ENCODE measurements around the gene EVI5. TPM values are rescaled to one million over a fixed set of nuclear protein-coding genes. Genes with fewer than 3 reads are reported as not detected.

The EVI5 gene
- total RNA-seq, 1 experiment from 2014 or later, result 31.2 TPM

DNA sequence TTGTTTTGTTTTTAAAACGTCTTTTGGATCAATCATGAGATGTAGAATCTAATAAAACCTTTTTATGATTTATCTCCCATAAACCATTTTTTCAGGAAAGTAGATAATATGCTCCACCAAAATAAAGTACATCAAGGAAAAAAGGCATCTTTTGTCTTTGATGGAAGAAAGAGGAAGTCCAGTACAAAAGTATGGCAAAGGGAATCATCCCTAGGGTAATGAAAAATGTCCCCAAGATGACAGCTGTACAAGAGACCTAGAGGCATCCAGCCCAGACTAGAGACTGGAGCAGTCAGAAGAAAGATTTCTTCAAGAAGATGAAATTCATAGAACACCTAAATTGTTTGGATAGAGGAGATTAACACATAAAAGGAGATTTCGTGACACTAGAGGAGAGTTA lies 265.9 kb downstream of the EVI5 start:
- DNase-seq, result no peak
- Mint-ChIP-seq H3K36me3 (ENCODE audit: insufficient read depth, unreplicated experiment) (peaks cover 13% of the 10 kb centered on the region), H3K4me1 (ENCODE audit: low read depth, unreplicated experiment) (no peaks in the 10 kb centered on the region), H3K27ac (ENCODE audit: unreplicated experiment) (no peak overlapping the region), H3K4me3 (ENCODE audit: unreplicated experiment) (no peak overlapping the region), H3K9me3 (ENCODE audit: unreplicated experiment) (no peaks in the 10 kb centered on the region), H3K27me3 (ENCODE audit: insufficient read depth, unreplicated experiment) (no peaks in the 10 kb centered on the region)
- ChIA-PET POLR2A (no interaction called here), CTCF (interaction anchor here (0.6 kb wide), 1 partner anchor 122 kb away, joined by 3 read pairs; no protein-coding TSS in a partner anchor)
- intact Hi-C loops (cut with micrococcal nuclease; ENCODE audit: unreplicated experiment), result no loop called here
- no TSS peak for BruUV-seq (replicated peaks)
- TF ChIP-seq, protein P1, sequence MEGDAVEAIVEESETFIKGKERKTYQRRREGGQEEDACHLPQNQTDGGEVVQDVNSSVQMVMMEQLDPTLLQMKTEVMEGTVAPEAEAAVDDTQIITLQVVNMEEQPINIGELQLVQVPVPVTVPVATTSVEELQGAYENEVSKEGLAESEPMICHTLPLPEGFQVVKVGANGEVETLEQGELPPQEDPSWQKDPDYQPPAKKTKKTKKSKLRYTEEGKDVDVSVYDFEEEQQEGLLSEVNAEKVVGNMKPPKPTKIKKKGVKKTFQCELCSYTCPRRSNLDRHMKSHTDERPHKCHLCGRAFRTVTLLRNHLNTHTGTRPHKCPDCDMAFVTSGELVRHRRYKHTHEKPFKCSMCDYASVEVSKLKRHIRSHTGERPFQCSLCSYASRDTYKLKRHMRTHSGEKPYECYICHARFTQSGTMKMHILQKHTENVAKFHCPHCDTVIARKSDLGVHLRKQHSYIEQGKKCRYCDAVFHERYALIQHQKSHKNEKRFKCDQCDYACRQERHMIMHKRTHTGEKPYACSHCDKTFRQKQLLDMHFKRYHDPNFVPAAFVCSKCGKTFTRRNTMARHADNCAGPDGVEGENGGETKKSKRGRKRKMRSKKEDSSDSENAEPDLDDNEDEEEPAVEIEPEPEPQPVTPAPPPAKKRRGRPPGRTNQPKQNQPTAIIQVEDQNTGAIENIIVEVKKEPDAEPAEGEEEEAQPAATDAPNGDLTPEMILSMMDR (IDR thresholded peaks at IDR 0.05; ENCODE audit: insufficient read depth in 1 of 2, low read depth in 1 of 2, low read length in 1 of 2, severe bottlenecking in 1 of 2, unreplicated experiment in 1 of 2), result no peak
- Histone ChIP-seq H3K36me3 (ENCODE audit: control insufficient read depth, insufficient read depth, low read length) (no peaks in the 10 kb centered on the region), H3K9me3 (no peaks in the 10 kb centered on the region), H3K27me3 (replicated peaks; ENCODE audit: control insufficient read depth, insufficient read depth, low read length) (no peaks in the 10 kb centered on the region), H3K4me3 (ENCODE audit: low read depth, low read length) (no peak overlapping the region), H3K4me1 (no peaks in the 10 kb centered on the region)

DNA sequence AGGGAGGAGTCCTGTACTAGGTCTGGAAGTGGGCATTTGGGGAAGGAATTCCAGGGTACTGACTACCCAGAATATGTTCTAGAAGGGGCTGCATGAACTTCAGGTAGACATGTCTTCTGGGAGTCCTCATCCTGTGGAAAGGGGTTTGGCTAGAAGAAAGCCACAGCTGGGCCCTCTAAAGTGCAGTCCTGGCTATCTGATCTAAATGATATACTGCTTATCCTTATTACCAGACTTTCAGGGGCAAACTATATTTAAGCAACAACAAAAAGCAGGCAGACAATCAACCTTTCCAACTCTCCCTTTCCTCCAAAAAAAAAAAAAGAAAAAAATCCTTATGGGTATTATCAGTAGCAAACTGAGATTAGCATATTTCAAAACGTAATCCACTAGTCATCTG lies 268.3 kb downstream of the EVI5 start:
- Mint-ChIP-seq H3K9me3 (ENCODE audit: unreplicated experiment) (no peaks in the 10 kb centered on the region), H3K4me1 (ENCODE audit: low read depth, unreplicated experiment) (no peaks in the 10 kb centered on the region), H3K27ac (ENCODE audit: unreplicated experiment) (no peak overlapping the region), H3K4me3 (ENCODE audit: unreplicated experiment) (no peak overlapping the region), H3K36me3 (ENCODE audit: insufficient read depth, unreplicated experiment) (peaks cover 13% of the 10 kb centered on the region), H3K27me3 (ENCODE audit: insufficient read depth, unreplicated experiment) (no peaks in the 10 kb centered on the region)
- Histone ChIP-seq H3K36me3 (ENCODE audit: control insufficient read depth, insufficient read depth, low read length) (no peaks in the 10 kb centered on the region), H3K4me3 (ENCODE audit: low read depth, low read length) (no peak overlapping the region), H3K4me1 (no peaks in the 10 kb centered on the region), H3K9me3 (no peaks in the 10 kb centered on the region), H3K27me3 (replicated peaks; ENCODE audit: control insufficient read depth, insufficient read depth, low read length) (no peaks in the 10 kb centered on the region)
- POLR2A ChIA-PET, result no interaction called here
- no peak for DNase-seq
- intact Hi-C loops (cut with micrococcal nuclease; ENCODE audit: unreplicated experiment), result no loop called here
- TF ChIP-seq, protein P1 (IDR thresholded peaks at IDR 0.05; ENCODE audit: insufficient read depth in 1 of 2, low read depth in 1 of 2, low read length in 1 of 2, severe bottlenecking in 1 of 2, unreplicated experiment in 1 of 2), result no peak
- BruUV-seq (replicated peaks), result no TSS peak
- CTCF ChIA-PET, result no interaction called here

DNA sequence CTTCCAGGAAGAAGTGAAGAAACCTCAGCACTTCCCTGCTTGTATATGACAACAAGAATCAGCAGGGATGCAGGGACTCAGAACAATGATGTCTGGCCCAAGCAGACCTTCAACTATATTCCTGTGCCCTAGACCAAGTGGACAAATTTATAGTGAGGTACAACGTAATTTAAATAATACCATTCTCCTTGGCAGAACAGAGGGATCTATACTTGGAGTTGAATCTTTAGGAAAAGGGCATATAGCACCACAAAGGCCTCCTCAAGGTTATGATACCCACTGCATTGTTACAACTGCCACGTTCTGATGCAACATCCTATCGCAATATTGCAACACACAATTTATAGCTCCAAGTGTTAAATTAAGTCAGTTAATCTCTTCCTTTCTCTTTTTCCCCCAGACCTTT lies 269.1 kb downstream of the EVI5 start:
- POLR2A ChIA-PET, result no interaction called here
- BruUV-seq (replicated peaks), result no TSS peak
- Mint-ChIP-seq H3K27ac (ENCODE audit: unreplicated experiment) (no peak overlapping the region), H3K36me3 (ENCODE audit: insufficient read depth, unreplicated experiment) (peaks cover 13% of the 10 kb centered on the region), H3K9me3 (ENCODE audit: unreplicated experiment) (no peaks in the 10 kb centered on the region), H3K4me1 (ENCODE audit: low read depth, unreplicated experiment) (no peaks in the 10 kb centered on the region), H3K4me3 (ENCODE audit: unreplicated experiment) (no peak overlapping the region), H3K27me3 (ENCODE audit: insufficient read depth, unreplicated experiment) (no peaks in the 10 kb centered on the region)
- Histone ChIP-seq H3K27me3 (replicated peaks; ENCODE audit: control insufficient read depth, insufficient read depth, low read length) (no peaks in the 10 kb centered on the region), H3K9me3 (no peaks in the 10 kb centered on the region), H3K4me1 (no peaks in the 10 kb centered on the region), H3K36me3 (ENCODE audit: control insufficient read depth, insufficient read depth, low read length) (no peaks in the 10 kb centered on the region), H3K4me3 (ENCODE audit: low read depth, low read length) (no peak overlapping the region)
- no peak for DNase-seq
- intact Hi-C loops (cut with micrococcal nuclease; ENCODE audit: unreplicated experiment), result no loop called here
- TF ChIP-seq, protein P1 (IDR thresholded peaks at IDR 0.05; ENCODE audit: insufficient read depth in 1 of 2, low read depth in 1 of 2, low read length in 1 of 2, severe bottlenecking in 1 of 2, unreplicated experiment in 1 of 2), result no peak
- CTCF ChIA-PET, result no interaction called here

Measured in Caco-2 (cell line).